ENCODE data around the gene IDS.
A peak's percentile ranks its signal among the peaks of the same experiment; 100 is the strongest.
"Not testable (repeated sequence)": the region's sequence is repeated elsewhere in the genome, so short reads cannot be mapped to it uniquely, and the experiment has no call there.

IDS gene

DNA sequence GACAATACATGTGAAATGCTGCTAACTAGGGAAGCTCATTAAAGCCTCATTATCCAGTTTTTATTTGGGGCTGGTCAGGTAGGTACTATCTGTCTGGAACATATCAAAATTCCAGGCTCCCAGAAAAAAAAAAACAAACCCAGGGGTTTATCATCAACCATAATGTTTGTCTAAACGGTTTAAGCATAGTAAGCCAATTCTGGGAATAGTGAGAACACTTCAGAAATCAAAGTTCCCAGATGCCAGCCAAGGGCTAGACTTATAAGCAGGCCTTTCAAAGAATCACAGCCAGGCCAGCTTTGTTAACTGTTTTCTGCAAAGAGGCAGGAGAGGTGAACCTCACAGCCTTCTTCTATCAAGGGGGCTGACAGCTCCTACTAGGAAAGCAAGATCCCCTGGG is 8.1 kb downstream of the IDS start:
- DNase-seq = no peak

- DNase-seq = no peak
Observed at GRCh38 chrX:149495573-149496071, 9.5 kb downstream of the IDS start.

- no peak for DNase-seq
Observed at GRCh38 chrX:149494844-149495565, 10.1 kb downstream of the IDS start.

DNA sequence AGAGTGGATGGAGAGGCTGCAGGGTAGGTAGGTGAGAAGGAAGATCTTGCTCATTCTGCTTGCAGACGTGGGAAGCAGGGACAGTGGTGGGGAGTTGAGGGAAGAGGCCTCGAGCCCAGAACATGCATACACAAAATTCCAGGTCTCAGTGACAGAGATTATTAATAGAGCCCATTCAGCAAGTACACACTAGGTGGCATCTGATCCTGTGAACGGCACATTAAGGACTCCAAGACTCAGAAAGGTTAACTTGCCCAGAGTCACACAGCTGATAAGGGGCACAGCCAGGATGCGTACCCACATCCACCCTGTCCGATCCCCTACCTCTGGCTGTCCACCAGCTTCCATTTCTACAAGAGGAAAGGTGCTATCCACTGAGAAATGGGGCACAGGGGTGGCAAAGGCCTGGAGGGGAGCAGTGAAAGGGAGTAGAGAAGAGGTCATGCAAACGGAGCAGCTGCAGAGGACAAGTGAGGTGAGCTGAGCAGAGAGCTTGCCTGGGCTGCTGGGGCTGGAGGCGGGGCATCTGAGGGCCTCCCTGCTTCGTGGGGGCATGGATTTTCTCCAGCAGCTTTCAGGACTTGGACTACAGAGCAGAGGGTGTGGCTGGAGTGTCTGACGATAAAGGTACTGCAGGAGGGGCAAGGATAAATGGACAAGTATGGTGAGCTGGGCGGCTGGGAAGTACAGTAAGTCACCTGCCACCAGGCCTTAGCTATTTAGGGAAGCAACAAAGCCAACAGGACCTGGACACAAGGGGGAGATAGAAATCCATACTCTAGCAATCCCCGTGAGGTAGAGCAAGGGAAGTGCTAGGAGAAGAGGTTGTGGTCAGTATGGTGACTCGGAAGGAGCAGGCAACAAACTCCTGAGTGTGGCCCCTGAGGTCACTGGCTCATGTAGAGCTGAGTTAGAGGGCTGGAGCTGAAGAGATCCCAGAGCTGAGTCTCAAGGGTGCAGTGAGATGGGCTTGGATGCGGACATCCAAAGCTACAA is 11.2 kb downstream of the IDS start:
- DNase-seq = no peak

DNA sequence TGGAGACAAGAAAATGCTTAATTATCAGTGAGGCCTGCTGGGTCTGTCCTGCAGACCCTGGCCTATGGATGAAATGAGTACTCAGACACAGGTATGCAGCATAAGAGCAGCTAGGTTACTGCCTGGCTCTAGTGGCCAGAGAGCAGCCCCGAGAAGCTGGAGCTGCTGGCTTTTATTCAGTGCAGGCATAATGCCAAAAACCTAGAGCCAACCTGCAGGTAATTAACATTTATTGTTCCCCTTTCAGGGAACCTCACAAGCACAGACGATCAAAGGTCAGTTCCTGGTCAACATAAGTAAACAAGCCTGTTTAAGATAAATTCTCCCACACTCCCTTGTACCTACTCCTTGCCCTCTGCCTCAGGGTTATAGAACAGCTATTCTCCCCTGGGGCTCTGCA is 13.3 kb downstream of the IDS start:
- no peak for DNase-seq

- no peak for DNase-seq
Observed at GRCh38 chrX:149490100-149490499, 15.0 kb downstream of the IDS start.

GRCh38 chrX:149488411-149489052 is 16.6 kb downstream of the IDS start:
- DNase-seq = not testable (repeated sequence)

- DNase-seq = not testable (repeated sequence)
Observed at GRCh38 chrX:149488008-149488407, 17.1 kb downstream of the IDS start.

DNA sequence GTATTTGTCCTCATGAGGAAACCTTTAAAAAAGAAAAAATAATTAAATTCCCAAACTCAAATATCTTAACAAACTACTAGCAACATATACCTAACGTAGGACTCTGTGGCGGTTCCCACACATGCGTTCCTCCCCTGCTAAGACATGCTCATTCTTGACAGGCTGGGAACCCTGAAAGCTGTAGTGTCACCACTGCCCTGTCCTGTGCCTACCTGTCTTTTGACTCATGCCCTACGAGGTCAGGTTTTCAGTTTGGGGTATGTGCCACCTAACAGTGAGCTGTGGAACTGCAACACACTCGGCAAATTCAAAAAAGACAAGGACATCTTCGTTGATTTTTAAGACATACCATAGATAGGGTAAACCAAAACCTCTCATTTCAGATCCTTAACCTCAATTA is 17.8 kb downstream of the IDS start:
- DNase-seq = peak; percentile 35

DNA sequence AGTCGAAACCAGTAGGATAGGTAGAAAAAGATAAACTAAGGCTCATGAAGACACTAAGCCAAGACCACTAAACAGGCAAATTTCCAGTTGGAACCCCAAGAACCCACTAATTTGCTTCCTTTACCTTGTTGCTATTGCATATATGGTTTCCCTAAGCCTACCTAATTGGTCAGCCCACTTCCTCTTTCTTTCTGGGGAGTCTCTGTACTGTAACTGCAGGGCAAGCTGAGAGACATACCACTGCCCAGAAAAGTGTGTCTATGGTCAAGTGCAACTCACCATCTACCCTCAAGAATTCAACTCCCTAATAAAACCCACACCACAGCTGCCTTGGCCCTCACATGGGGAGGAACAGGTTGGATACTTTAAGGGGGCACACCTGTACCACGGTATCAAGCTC is 28.6 kb downstream of the IDS start:
- no peak for DNase-seq

- no peak for DNase-seq
Observed at GRCh38 chrX:149473966-149474365, 31.1 kb downstream of the IDS start.

GRCh38 chrX:149473092-149473491 is 32.0 kb downstream of the IDS start:
- DNase-seq = no peak

DNA sequence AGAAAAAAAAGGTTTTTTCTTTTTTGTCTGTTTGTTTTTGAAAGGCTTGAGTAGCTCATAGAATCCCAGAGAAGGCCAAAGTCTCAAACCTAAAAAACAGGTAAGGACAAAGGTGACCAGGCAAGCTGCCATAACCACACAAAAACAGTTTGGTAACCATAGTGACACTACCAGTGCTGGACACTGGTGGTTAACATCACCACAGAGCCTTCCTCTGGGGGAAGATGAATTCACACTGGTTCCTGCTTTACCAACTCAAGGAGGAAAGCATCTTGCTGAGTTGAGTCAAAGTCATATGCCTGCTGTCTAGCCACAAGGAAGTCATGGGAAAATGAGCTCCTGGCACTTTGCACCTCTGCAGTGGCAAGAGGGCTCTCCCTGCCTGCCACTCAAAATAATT is 32.5 kb downstream of the IDS start:
- no peak for DNase-seq

DNA sequence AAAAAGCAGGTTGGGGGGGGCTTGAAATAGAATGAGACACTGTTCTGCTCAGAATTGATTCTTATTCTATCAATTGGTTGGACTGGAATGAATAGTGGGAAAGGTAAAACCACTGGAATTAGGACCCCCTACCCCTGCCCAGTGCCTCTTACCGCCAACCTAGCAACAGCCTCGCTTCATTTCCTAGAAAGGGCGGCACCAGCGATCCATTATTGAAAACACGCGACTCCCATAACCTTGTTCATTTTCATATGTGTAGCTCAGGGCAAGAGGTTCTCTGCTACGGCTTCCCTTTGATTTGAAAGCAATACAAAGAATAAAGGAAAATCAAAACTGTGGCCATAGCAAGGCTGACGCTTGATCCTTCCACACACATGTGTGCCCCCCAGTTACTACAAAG is 33.7 kb downstream of the IDS start:
- DNase-seq = no peak

GRCh38 chrX:149470955-149471354 is 34.2 kb downstream of the IDS start:
- peak; percentile 72 for DNase-seq

DNA sequence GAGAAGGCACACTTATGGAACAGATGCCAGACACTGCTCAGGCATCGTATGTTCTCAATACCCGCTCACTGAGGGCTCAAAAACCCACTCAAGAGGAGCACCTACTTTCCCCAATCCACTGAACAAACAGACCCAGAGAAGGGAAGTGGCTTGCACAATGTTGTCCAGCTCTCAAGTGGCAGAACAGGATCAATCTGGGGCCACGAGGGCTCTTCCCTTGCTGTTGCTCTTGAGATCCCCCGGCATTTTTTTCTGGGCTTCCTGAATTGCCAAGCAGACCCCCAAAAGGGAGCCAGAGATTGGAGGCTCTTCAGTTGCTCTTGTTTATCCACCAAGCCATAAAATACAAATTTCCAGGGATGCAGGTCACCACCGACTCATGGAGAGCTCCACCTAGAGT is 35.7 kb downstream of the IDS start:
- no peak for DNase-seq

- DNase-seq = no peak
Observed at GRCh38 chrX:149467920-149468319, 37.2 kb downstream of the IDS start.

- no peak for DNase-seq
Observed at GRCh38 chrX:149467461-149467860, 37.6 kb downstream of the IDS start.

DNA sequence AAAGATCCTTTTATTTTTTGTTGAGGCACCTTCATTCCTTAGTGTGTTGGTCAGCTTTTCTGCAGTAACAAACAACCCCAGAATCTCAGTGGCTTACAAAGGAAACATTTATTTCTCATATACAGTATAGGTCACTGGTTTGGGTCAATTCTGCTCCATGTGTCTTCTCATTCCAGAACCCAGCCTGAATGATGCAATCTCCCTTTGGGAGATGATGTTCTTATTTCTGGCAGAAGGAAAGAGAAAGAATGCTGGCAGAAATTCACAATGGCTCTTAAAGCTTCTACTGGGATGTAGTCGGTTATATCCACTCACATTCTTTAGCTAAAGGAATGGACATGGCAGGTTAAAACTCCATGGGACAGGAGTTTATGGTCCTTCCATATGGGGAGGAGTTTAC is 42.3 kb downstream of the IDS start:
- DNase-seq = no peak

GRCh38 chrX:149461746-149462145 is 43.4 kb downstream of the IDS start:
- no peak for DNase-seq

DNA sequence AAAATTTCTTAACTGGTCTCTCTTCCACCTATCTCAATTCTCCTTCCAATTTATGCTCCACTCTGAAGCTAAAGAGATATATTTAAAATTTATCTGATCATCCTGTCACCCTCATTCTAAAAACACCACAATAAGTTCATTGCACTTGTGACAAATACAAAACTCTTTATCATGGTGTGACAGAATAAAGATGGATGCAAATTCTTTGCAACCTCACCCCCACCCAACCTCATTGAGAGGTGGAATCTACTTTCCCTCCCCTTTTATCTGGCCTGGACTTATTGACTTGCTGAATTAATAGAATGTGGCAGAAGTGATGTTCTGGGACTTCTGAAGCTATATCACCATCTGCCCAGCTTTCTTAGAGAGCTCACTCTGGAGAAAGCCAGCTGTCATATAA is 46.5 kb downstream of the IDS start:
- no peak for DNase-seq

DNA sequence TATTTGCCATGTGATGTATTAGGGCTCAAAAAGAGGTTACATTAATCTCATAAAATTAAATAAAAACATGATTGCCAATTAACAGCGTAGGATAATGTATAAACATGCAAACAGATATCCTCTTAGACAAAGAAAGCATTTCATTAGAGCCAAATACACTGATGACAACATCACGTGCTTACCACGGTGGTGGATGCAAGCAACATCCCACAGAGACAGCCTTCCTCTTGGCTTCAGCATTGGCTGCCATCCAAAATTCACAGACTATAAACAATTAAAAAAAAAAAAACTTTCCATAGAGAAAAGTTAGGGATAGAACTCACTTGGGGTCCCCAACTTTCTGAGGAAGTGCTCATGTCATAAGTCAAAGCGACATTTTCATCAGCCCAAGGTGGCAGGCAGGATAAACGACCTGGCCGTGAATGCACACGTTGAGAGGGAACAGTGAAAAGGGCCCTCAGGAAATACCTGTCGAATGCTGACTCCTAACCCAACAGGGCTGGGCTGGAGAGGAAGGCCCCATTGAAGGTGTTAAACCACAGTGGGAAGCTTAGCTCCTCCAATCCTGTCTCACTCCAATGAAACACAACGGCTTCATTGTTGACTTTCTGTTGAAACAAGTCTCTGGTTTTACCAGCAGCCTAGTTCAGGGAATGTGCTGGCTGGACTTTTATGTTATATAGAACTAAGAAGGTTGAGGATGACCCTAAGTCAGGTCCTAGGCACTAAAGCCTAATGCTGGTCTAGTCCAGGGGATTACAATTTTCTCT is 48.4 kb downstream of the IDS start:
- no peak for DNase-seq

GRCh38 chrX:149455934-149456333 is 49.2 kb downstream of the IDS start:
- DNase-seq = no peak
